ENCODE results near the gene ZNF484.
"Not testable (repeated sequence)": the region's sequence is repeated elsewhere in the genome, so short reads cannot be mapped to it uniquely, and the experiment has no call there.

The ZNF484 gene

GRCh38 chr9:92850898-92851297 is 26.9 kb downstream of the ZNF484 start:
- TF ChIP-seq CTCF (IDR thresholded peaks at IDR 0.05; ENCODE audit: borderline replicate concordance, insufficient read depth, low read depth, low read length) = no peak
- no peak overlapping the region for H3K4me3 ChIP-seq (ENCODE audit: low read depth, low read length)

GRCh38 chr9:92848740-92849139 is 29.1 kb downstream of the ZNF484 start:
- H3K4me3 ChIP-seq (ENCODE audit: low read depth, low read length) = not testable (repeated sequence)

- no peak overlapping the region for H3K4me3 ChIP-seq (ENCODE audit: low read depth, low read length)
- TF ChIP-seq CTCF (IDR thresholded peaks at IDR 0.05; ENCODE audit: borderline replicate concordance, insufficient read depth, low read depth, low read length) = no peak
These were observed 31.1 kb downstream of the ZNF484 start for GRCh38 chr9:92846662-92847145.

- not testable (repeated sequence) for H3K4me3 ChIP-seq (ENCODE audit: low read depth, low read length)
These were observed 39.4 kb downstream of the ZNF484 start for GRCh38 chr9:92838411-92838810.

- no peak for TF ChIP-seq CTCF (IDR thresholded peaks at IDR 0.05; ENCODE audit: borderline replicate concordance, insufficient read depth, low read depth, low read length)
- H3K4me3 ChIP-seq (ENCODE audit: low read depth, low read length) = no peak overlapping the region
These were observed 40.6 kb downstream of the ZNF484 start for GRCh38 chr9:92837191-92837590.

GRCh38 chr9:92829420-92829819 is 48.4 kb downstream of the ZNF484 start:
- TF ChIP-seq CTCF (IDR thresholded peaks at IDR 0.05; ENCODE audit: borderline replicate concordance, insufficient read depth, low read depth, low read length) = no peak
- no peak overlapping the region for H3K4me3 ChIP-seq (ENCODE audit: low read depth, low read length)

- not testable (repeated sequence) for H3K4me3 ChIP-seq (ENCODE audit: low read depth, low read length)
These were observed 52.8 kb downstream of the ZNF484 start for GRCh38 chr9:92825065-92825464.

GRCh38 chr9:92820964-92821363 is 56.9 kb downstream of the ZNF484 start:
- no peak overlapping the region for H3K4me3 ChIP-seq (ENCODE audit: low read depth, low read length)
- no peak for TF ChIP-seq CTCF (IDR thresholded peaks at IDR 0.05; ENCODE audit: borderline replicate concordance, insufficient read depth, low read depth, low read length)

GRCh38 chr9:92819898-92820297 is 57.9 kb downstream of the ZNF484 start:
- not testable (repeated sequence) for H3K4me3 ChIP-seq (ENCODE audit: low read depth, low read length)

- not testable (repeated sequence) for H3K4me3 ChIP-seq (ENCODE audit: low read depth, low read length)
These were observed 68.1 kb downstream of the ZNF484 start for GRCh38 chr9:92809629-92810326.
